DLD1 (cell line): ENCODE results near the gene RAMACL.

Source experiments
- in situ Hi-C: cut with HindIII; loops from 2 replicates; pipeline ENCODE4 v1.10.0; 2017; ENCODE audit warnings: low sequenced_read_pairs

RAMACL gene

GRCh38 chr6:166559662-166560061 is 26.8 kb downstream of the RAMACL start:
- in situ Hi-C loops, result no loop called here

- in situ Hi-C loops, result no loop called here
Observed at GRCh38 chr6:166559211-166559610, 27.3 kb downstream of the RAMACL start.

DNA sequence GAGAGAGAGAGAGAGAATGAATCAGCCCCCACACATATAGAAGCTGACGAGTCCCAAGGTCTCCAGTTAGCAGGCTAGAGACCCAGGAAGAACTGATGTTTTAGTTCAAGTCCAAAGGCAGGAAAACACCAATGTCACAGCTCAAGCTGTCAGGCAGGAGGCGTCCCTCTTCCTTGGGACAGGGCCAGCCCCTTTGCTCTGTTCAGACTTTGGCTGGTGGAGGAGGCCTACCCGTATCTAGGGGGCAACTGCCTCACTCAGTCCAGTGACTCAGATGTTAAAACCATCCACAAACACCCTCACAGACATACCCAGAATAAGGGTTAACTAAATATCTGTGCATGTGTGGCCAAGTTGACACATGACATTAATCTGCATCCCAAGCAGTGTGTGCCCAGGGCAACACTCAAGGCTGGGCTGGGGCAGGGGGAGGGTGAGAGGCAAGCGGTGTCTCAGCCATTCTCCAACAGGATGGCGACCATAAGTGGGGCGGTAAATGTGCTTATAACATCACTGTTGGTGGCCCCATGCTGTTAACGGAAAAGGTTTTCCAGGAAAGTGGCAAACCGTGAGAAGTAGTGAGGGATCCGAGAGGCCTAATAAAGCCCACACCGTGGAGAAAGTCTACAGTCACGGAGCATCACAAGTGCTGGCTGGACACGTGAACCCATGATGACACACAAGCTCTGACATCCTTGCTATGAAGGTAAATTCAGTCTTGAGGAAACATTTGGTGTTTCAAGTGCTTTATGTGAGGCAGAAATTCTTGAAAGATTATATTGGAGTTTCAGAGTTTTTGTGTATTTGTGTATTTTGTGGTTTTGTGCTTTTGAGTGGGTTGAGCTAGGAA is 28.1 kb downstream of the RAMACL start:
- in situ Hi-C loops, result no loop called here

DNA sequence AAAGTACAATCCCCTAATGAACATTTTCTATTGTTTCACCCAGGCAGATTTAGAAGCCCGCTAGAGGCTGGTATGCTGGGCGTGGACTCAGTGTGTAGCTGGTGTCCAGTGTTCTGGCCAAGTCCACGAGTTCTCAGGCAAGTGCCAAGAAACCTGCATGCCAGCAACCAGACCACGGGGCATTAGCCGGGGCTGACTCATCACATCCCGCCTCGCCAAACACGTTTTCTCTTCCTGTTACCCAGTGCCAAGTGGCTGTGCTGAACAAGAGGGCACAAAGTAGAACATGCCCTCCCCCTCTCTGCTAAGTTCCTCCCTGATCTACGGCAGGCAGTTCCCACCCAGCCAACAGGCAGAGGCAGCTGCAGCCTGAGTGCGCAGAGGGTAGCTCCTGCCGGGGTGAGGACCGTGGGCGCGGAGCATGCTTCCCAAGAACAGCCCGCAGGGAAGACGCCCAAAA is 29.6 kb downstream of the RAMACL start:
- in situ Hi-C loops, result no loop called here

GRCh38 chr6:166556336-166556735 is 30.1 kb downstream of the RAMACL start:
- in situ Hi-C loops, result no loop called here

- in situ Hi-C loops, result no loop called here
Observed at GRCh38 chr6:166555086-166555485, 31.4 kb downstream of the RAMACL start.

- in situ Hi-C loops, result no loop called here
Observed at GRCh38 chr6:166554316-166554715, 32.2 kb downstream of the RAMACL start.

DNA sequence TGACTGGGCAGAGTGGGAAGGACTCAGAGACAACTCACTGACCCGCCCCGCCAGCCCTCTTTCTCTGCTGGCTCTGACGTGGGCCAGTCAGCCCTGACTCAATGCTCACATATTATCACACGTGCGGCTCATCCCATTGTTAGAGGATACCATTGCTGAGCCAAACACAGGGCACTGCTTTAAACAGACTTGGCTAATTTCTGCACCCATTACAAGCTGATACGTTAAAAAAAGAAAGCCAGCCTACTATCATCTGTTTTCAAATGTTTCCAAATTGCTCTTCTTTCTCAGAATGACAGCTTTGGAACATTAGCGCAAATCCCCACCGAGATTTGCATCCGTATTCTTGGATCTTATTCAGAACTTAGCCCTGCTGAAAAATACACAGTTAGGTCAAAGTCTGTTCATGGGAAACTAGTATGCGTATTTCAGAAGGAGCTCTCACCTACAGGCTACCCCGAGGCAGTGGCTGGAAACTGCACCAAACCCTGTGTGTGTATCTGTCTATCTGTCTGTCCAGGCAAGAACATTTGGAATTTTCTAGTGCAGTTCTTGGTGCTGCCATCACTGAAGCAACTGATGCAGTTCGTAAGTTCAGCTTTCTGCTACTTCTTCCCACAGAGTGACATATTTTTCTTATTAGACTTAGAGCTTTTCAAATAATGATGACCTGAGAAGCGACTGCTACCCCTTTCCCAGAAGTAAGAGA is 32.8 kb downstream of the RAMACL start:
- in situ Hi-C loops, result no loop called here

GRCh38 chr6:166552600-166552999 is 33.9 kb downstream of the RAMACL start:
- in situ Hi-C loops, result no loop called here

DNA sequence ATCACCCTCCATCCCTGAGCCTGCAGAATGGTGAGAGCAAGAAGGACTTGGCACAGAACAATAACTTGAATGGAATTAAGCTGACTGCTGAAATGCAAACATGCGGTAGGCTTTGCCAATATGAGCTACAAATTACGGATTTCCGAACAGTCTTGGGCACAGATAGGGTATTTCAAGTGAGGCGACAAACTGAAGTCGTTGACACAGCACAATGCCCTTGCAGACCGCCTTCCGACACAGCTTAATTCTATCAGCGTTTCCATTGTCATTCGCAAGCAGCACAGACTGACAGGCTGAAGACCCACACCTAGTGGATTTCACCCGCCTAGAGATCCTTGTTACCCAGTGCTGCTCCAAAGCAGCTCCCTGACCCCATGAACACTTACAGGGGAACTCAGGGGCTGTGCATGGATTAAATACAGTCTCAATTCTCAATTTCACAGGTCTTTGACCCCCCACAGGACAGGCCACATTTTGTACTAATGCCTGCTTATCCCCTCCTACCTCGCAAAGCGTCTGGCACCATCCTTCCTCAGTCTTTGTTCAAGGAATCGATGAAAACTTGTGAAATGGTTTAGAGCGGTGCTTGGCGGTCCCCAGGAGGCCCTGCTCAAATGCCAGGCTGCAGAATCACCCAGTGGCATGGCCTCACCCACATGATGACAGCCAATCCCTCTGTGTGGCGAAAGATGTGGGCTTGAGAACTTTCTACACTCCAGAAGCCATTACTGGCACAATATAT is 34.6 kb downstream of the RAMACL start:
- in situ Hi-C loops, result no loop called here

DNA sequence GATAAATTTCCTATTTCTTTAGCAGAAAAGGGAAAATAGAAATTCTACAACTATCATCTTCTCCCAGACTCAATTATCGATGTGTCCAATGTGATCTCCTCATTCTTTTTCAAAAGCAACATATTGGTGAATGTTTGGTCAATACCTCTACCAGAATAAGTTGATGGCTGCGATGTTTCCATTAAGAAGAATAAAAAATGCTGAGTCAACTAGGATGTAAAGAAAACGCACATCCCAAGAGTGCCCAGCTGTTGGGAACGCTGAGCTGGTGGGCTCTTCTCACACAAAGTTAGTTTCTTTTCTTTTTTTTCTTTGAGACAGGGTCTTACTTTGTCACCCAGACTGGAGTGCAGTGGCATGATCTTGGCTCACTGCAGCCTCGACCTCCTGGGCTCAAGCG is 39.8 kb downstream of the RAMACL start:
- in situ Hi-C loops, result no loop called here

DNA sequence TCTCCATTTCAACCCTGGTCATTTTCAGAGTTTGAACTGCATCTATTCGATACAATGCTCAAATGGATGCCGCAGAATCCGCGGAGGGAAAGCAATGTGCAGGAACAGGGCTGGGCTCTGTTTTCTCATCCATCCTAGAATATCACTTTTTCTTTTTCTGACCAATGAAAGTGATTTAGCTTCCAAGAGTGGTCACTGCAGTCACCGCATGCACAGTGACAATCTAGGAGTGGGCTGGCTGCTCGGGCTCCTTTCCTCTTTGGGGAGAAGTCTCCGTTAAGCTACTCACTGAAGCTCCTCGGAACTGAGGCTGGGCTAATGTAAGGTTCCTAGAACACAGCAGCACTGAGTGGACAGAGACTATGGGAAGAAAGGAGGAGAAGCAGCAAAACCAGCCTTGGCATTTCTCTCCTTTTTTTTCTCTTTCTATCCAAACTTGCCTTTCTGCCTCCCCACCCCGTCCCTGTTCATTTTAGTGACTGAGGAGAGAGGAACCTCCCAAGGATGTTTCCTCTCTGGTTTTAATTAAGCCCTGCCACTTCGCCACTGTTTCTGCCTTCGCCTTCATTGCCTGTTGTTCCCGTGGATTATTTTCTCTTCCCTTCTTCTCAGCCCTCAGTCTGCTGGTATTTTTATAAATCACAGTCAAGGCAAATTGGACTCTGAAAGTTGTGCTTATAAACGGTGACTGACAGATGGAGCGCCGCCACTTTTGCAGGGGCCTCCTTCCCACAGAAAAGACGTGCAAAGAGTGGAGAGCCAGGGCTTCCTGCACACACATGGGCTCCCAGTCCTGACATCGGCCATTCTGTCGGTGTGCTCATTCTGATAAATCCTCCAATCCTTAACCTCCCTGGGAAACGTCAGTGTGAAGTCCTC is 41.1 kb downstream of the RAMACL start:
- in situ Hi-C loops, result no loop called here

DNA sequence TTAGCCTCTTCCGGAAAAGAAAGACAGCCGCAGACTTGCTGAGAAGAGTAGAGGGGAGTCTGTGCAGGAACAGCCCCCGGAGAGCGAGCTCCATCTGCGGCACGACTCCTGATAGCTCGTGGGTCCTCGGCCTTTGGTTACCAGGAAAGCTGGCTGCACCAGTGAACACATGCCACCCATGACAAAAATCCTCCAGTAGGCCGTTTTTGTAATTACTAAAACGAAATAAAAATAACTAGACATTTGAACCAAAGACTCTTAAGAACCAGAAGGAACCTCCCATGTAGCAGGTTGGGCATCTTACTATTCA is 42.2 kb downstream of the RAMACL start:
- in situ Hi-C loops, result no loop called here

GRCh38 chr6:166543603-166544295 is 42.7 kb downstream of the RAMACL start:
- in situ Hi-C loops, result no loop called here

DNA sequence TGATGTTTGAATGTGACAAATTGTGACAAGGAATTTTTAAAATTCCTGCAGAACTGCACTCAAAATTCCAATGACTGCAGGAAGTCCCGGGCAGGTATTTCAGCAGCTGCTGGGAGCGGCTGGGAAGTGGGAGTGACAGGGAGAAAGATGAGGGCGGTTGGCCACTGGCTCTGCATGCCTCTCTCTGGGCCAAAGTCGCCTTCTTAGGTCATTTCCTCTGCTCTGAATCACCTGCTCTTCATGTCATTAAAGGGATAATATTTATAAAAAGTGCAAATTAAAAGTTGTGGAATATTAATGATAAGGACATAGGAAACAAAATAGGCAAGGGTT is 43.9 kb downstream of the RAMACL start:
- in situ Hi-C loops, result no loop called here

GRCh38 chr6:166541876-166542579 is 44.5 kb downstream of the RAMACL start:
- in situ Hi-C loops, result no loop called here

DNA sequence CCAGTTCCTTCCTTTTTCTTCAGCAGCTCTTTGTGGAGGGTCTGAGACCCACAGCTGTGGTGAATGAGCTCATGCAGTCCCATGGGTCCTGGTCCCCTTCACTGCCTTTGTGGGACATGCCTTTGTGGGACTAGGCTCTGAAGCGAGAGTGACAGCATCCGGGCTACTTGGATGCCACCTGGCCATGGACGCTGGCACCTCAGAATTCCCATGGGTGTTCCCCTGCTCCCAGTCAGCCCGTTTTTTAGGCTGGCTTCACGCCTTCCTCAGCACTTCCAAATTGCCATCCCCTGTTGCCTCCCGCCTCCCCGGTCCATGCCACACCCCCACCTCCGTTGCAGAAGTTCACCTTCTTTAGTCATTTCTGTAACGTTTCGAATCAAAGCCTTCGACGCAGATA is 45.1 kb downstream of the RAMACL start:
- in situ Hi-C loops, result no loop called here

- in situ Hi-C loops, result no loop called here
Observed at GRCh38 chr6:166540631-166541331, 45.7 kb downstream of the RAMACL start.

GRCh38 chr6:166539543-166539942 is 46.9 kb downstream of the RAMACL start:
- in situ Hi-C loops, result no loop called here
